Stomach (tissue), 9 donors: ENCODE measurements around the gene BMP7. TPM values are rescaled to one million over a fixed set of nuclear protein-coding genes. Genes with fewer than 3 reads are reported as not detected.
"Not testable (repeated sequence)": the region's sequence is repeated elsewhere in the genome, so short reads cannot be mapped to it uniquely, and the experiment has no call there.

Experiments
- DNase-seq, 2 donors: peaks; one replicate each; pipeline versions ENCODE4 v3.0.0 to v3.0.0-alpha.2; 2013 to 2019
- H3K27ac ChIP-seq, 5 donors: fragments of 200-600 bp in 4 of 5; sonication (generic) in 4 of 5; one replicate each; pipeline ENCODE4 v1.5.1; 2013 to 2019; ENCODE audit warnings: mild to moderate bottlenecking in 1 of 5, moderate library complexity in 1 of 5
- H3K27me3 ChIP-seq, 3 donors: fragments of 200-600 bp; sonication (generic); one replicate each; pipeline ENCODE4 v1.5.1; 2017 to 2019; ENCODE audit warnings: mixed run types in 1 of 3
- H3K36me3 ChIP-seq, 4 donors: fragments of 200-600 bp; sonication (generic); 1 replicate in 3 of 4; 2 replicates in 1 of 4; pipeline ENCODE4 v1.5.1; 2016 to 2019
- H3K4me1 ChIP-seq, 4 donors: fragments of 200-600 bp; sonication (generic); one replicate each; pipeline ENCODE4 v1.5.1; 2016 to 2019
- H3K4me3 ChIP-seq, 4 donors: fragments of 200-600 bp; sonication (generic) in 3 of 4; one replicate each; pipeline ENCODE4 v1.5.1; 2016 to 2019; ENCODE audit warnings: mild to moderate bottlenecking in 1 of 4
- H3K9me3 ChIP-seq, 4 donors: fragments of 200-600 bp; sonication (generic); one replicate each; pipeline ENCODE4 v1.5.1; 2016 to 2019
- CTCF ChIP-seq, 7 experiments: fragments of 450-650 bp in 4 of 7; fragments of 200-600 bp in 3 of 7; sonication (generic) in 3 of 7; IDR thresholded peaks; one replicate each; pipeline ENCODE4 v1.5.1; 2016 to 2019; ENCODE audit warnings: antibody characterized with exemption in 7 of 7, control low read depth in 2 of 7, mild to moderate bottlenecking in 1 of 7
- EP300 ChIP-seq: sonication (generic); formaldehyde crosslinking; IDR thresholded peaks from one replicate; pipeline ENCODE4 v1.6.1; 2017; ENCODE audit warnings: antibody characterized with exemption
- POLR2A ChIP-seq, 4 donors: fragments of 450-650 bp; IDR thresholded peaks; one replicate each; pipeline ENCODE4 v1.6.1; 2016; ENCODE audit warnings: antibody characterized with exemption in 4 of 4, control low read depth in 2 of 4, mild to moderate bottlenecking in 1 of 4, moderate library complexity in 1 of 4
- POLR2AphosphoS5 ChIP-seq, 3 donors: sonication (generic); formaldehyde crosslinking; IDR thresholded peaks; one replicate each; pipeline ENCODE4 v1.6.1; 2016; ENCODE audit warnings: antibody characterized with exemption in 3 of 3
- WGBS, 5 donors: extraction: QIAGEN DNeasy Blood & Tissue Kit in 3 of 5; methylation state at CpG; one replicate each; pipeline versions ENCODE4 v1.1.5 to v1.1.7; 2013 to 2018; 5-methylcytosine and 5-hydroxymethylcytosine counted together
- intact Hi-C: fragments of 100-400 bp; cut with DNase I; formaldehyde crosslinking; loops from one replicate; pipeline ENCODE4 v1.15.1; 2023; ENCODE audit warnings: low total_unique reads
- polyA plus RNA-seq, 3 donors: library from polyadenylated mRNA; stranded (reverse); fragments of 200-250 nt; gene quantifications; one replicate each; pipeline ENCODE4 v1.2.3, GENCODE V29; 2013
- total RNA-seq, 5 donors: library from RNA; depleted of rRNA; stranded (reverse); fragments of >200 nt; gene quantifications; one replicate each; pipeline versions ENCODE4 v1.1.0 to v1.2.3, GENCODE V29; 2014 to 2016
- donor health status: healthy with polysubstance abuse.
- donor health status: Bipolar disorder and iron deficiency.
- donor health status: healthy.

The BMP7 gene
- total and polyA plus RNA-seq, 8 donors, result under 0.01 to 11.0 (median 2.4) TPM

DNA sequence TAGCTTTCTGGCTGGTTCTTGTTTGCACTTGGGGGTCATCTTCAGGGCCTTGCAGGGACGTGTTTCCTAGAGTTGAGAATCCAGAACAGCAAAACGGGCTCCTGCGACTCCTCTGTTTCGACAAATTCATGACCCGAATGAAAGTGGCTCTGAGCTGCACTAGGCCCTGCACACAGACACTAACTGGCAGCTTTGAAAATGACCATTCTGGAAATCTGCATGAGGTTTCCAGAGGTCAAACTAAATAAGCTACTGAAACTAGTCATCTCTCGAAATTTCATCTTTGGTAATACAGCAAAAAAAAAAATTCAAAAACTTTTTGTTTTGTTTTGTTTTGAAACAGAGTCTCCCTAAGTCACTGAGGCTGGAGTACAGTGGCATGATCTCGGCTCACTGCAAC, 15.5 kb upstream of the BMP7 start:
- no peak for TF ChIP-seq POLR2AphosphoS5 (IDR thresholded peaks at IDR 0.05)
- TF ChIP-seq EP300, result no peak
- no peak overlapping the region for H3K4me3 ChIP-seq
- no peaks in the 10 kb centered on the region for H3K9me3 ChIP-seq
- no peak for DNase-seq
- no peak overlapping the region for H3K27ac ChIP-seq
- no peaks in the 10 kb centered on the region for H3K4me1 ChIP-seq
- H3K36me3 ChIP-seq, result no peaks in the 10 kb centered on the region
- intact Hi-C loops, result no loop called here
- WGBS, 5 donors, result 79 to 85% (median 85%) methylated on average over 7 of the region's 7 CpGs
- peaks cover 0 to 80% (median 8%) of the 10 kb centered on the region in 3 donors for H3K27me3 ChIP-seq

- 84 to 89% (median 86%) methylated on average over 9 to 10 of the region's 10 CpGs for WGBS, 5 donors
- H3K27me3 ChIP-seq, result peaks cover 0 to 74% (median 0%) of the 10 kb centered on the region in 3 donors
These were observed 13.8 kb upstream of the BMP7 start for GRCh38 chr20:57280221-57280620.

DNA sequence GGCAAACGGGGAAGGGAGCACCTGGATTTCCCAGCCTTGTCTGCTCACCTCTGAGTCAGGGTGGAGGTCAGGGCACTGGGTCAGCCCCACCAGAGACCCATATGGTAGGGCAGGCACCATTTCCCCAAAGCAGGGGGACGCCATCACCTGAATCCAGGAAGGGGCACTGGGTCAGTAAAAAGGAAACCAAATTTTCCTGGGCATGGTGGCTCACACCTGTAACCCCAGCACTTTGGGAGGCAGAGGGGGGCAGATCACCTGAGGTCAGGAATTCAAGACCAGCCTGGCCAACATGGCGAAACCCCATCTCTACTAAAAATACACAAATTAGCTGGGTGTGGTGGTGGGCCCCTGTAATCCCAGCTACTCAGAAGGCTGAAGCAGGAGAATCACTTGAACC, 13.1 kb upstream of the BMP7 start:
- peaks cover 0 to 70% (median 0%) of the 10 kb centered on the region in 3 donors for H3K27me3 ChIP-seq
- DNase-seq, H3K9me3 ChIP-seq, H3K4me3 ChIP-seq, H3K27ac ChIP-seq, H3K36me3 ChIP-seq, intact Hi-C loops, H3K4me1 ChIP-seq: not testable (repeated sequence)
- 69 to 94% (median 90%) methylated on average over 3 of the region's 3 CpGs for WGBS, 5 donors

More at GRCh38 chr20:57280221-57280620, 13.8 kb upstream of the BMP7 start:
- intact Hi-C loops, result no loop called here
- no peaks in the 10 kb centered on the region for H3K9me3 ChIP-seq
- H3K36me3 ChIP-seq, result no peaks in the 10 kb centered on the region
- no peak overlapping the region for H3K27ac ChIP-seq
- H3K4me1 ChIP-seq, result no peaks in the 10 kb centered on the region
- H3K4me3 ChIP-seq, result no peak overlapping the region
- no peak for DNase-seq
- TF ChIP-seq POLR2A (IDR thresholded peaks at IDR 0.05) (no peak), EP300 (no peak), CTCF (IDR thresholded peaks at IDR 0.05) (no peak), POLR2AphosphoS5 (IDR thresholded peaks at IDR 0.05) (no peak)

- Histone ChIP-seq H3K27me3 (peaks cover 0 to 67% (median 0%) of the 10 kb centered on the region in 3 donors), H3K9me3 (no peaks in the 10 kb centered on the region), H3K27ac (no peak overlapping the region), H3K36me3 (no peaks in the 10 kb centered on the region), H3K4me3 (no peak overlapping the region), H3K4me1 (no peaks in the 10 kb centered on the region)
- TF ChIP-seq POLR2A (IDR thresholded peaks at IDR 0.05) (no peak), EP300 (no peak), CTCF (IDR thresholded peaks at IDR 0.05) (no peak)
- 35 to 49% (median 42%) methylated on average over 9 of the region's 9 CpGs for WGBS, 5 donors
- DNase-seq, result no peak
- intact Hi-C loops, result no loop called here
These were observed 12.0 kb upstream of the BMP7 start for GRCh38 chr20:57278457-57278856.

- Histone ChIP-seq H3K4me3 (no peak overlapping the region), H3K27ac (no peak overlapping the region), H3K4me1 (no peaks in the 10 kb centered on the region), H3K27me3 (peaks cover 0 to 58% (median 0%) of the 10 kb centered on the region in 3 donors), H3K36me3 (no peaks in the 10 kb centered on the region), H3K9me3 (no peaks in the 10 kb centered on the region)
- no peak for DNase-seq
- WGBS, 5 donors, result 72 to 82% (median 77%) methylated on average over 8 of the region's 8 CpGs
- intact Hi-C loops, result no loop called here
- TF ChIP-seq POLR2A (IDR thresholded peaks at IDR 0.05) (no peak), EP300 (no peak), CTCF (IDR thresholded peaks at IDR 0.05) (no peak), POLR2AphosphoS5 (IDR thresholded peaks at IDR 0.05) (no peak)
These were observed 11.1 kb upstream of the BMP7 start for GRCh38 chr20:57277398-57278105.
